HEK293 (cell line): ENCODE results near the gene SPECC1.

Experiments
- FEZF1 ChIP-seq: fragments of 450-650 bp; formaldehyde crosslinking; IDR thresholded peaks from 2 replicates; pipeline ENCODE4 v1.5.1; 2016; ENCODE audit warnings: missing biosample characterization, missing genetic modification characterization
- GLIS1 ChIP-seq: fragments of 450-650 bp; formaldehyde crosslinking; IDR thresholded peaks from 2 replicates; pipeline ENCODE4 v1.5.1; 2016; ENCODE audit warnings: missing biosample characterization, missing genetic modification characterization
- GLIS2 ChIP-seq: fragments of 450-650 bp; formaldehyde crosslinking; IDR thresholded peaks from 2 replicates; pipeline ENCODE4 v1.5.1; 2016; ENCODE audit warnings: missing biosample characterization, missing genetic modification characterization
- HOXC10 ChIP-seq: sonication (generic); formaldehyde crosslinking; IDR thresholded peaks from 2 replicates; pipeline ENCODE4 v1.8.1; 2023; ENCODE audit warnings: mild to moderate bottlenecking, missing genetic modification reagents
- KLF1 ChIP-seq: fragments of 450-650 bp; formaldehyde crosslinking; IDR thresholded peaks from 2 replicates; pipeline ENCODE4 v1.5.1; 2016; ENCODE audit warnings: missing biosample characterization, missing genetic modification characterization
- KLF10 ChIP-seq: fragments of 450-650 bp; IDR thresholded peaks from 2 replicates; pipeline ENCODE4 v1.5.1; 2018; ENCODE audit warnings: missing biosample characterization, mild to moderate bottlenecking, missing genetic modification characterization
- KLF16 ChIP-seq: fragments of 450-650 bp; formaldehyde crosslinking; IDR thresholded peaks from 2 replicates; pipeline ENCODE4 v1.5.1; 2017; ENCODE audit warnings: missing biosample characterization, missing genetic modification characterization
- OSR2 ChIP-seq: fragments of 450-650 bp; formaldehyde crosslinking; IDR thresholded peaks from 2 replicates; pipeline ENCODE4 v1.5.1; 2016; ENCODE audit warnings: missing biosample characterization, missing genetic modification characterization
- PRDM6 ChIP-seq: fragments of 450-650 bp; formaldehyde crosslinking; IDR thresholded peaks from 2 replicates; pipeline ENCODE4 v1.5.1; 2017; ENCODE audit warnings: missing biosample characterization, missing genetic modification characterization
- TRIM28 ChIP-seq: IDR thresholded peaks from 2 replicates; pipeline ENCODE4 v1.6.1; 2011; ENCODE audit warnings: low read length, control low read depth, borderline replicate concordance
- ZBTB10 ChIP-seq: fragments of 450-650 bp; formaldehyde crosslinking; IDR thresholded peaks from 2 replicates; pipeline ENCODE4 v1.5.1; 2016; ENCODE audit warnings: missing biosample characterization, missing genetic modification characterization
- ZBTB6 ChIP-seq: fragments of 450-650 bp; formaldehyde crosslinking; IDR thresholded peaks from 2 replicates; pipeline ENCODE4 v1.5.1; 2017; ENCODE audit warnings: missing biosample characterization, missing genetic modification characterization
- ZEB2 ChIP-seq: fragments of 450-650 bp; formaldehyde crosslinking; IDR thresholded peaks from 2 replicates; pipeline ENCODE4 v1.5.1; 2016; ENCODE audit warnings: missing biosample characterization, missing genetic modification characterization
- ZFP69B ChIP-seq: fragments of 450-650 bp; formaldehyde crosslinking; IDR thresholded peaks from 2 replicates; pipeline ENCODE4 v1.5.1; 2016; ENCODE audit warnings: missing biosample characterization, missing genetic modification characterization
- ZNF23 ChIP-seq: fragments of 450-650 bp; formaldehyde crosslinking; IDR thresholded peaks from 2 replicates; pipeline ENCODE4 v1.5.1; 2016; ENCODE audit warnings: missing biosample characterization, missing genetic modification characterization, borderline replicate concordance
- ZNF292 ChIP-seq: fragments of 450-650 bp; formaldehyde crosslinking; IDR thresholded peaks from 2 replicates; pipeline ENCODE4 v1.5.1; 2016; ENCODE audit warnings: low read depth, missing biosample characterization, missing genetic modification characterization, borderline replicate concordance
- ZNF335 ChIP-seq: fragments of 450-650 bp; formaldehyde crosslinking; conservative IDR thresholded peaks from 2 replicates; pipeline ENCODE4 v1.5.1; 2016; ENCODE audit warnings: missing biosample characterization, missing genetic modification characterization
- ZNF394 ChIP-seq: fragments of 450-650 bp; formaldehyde crosslinking; IDR thresholded peaks from 2 replicates; pipeline ENCODE4 v1.5.1; 2016; ENCODE audit warnings: missing biosample characterization, missing genetic modification characterization, mild to moderate bottlenecking, moderate library complexity, borderline replicate concordance
- ZNF426 ChIP-seq: fragments of 450-650 bp; formaldehyde crosslinking; IDR thresholded peaks from 2 replicates; pipeline ENCODE4 v1.5.1; 2017; ENCODE audit warnings: missing biosample characterization, missing genetic modification characterization, mild to moderate bottlenecking, inconsistent platforms, moderate library complexity
- ZNF48 ChIP-seq: fragments of 450-650 bp; formaldehyde crosslinking; IDR thresholded peaks from 2 replicates; pipeline ENCODE4 v1.5.1; 2016; ENCODE audit warnings: missing biosample characterization, missing genetic modification characterization
- ZNF510 ChIP-seq: fragments of 450-650 bp; formaldehyde crosslinking; IDR thresholded peaks from 2 replicates; pipeline ENCODE4 v1.5.1; 2018; ENCODE audit warnings: mild to moderate bottlenecking, missing genetic modification characterization, missing biosample characterization; ENCODE audit not compliant: insufficient replicate concordance
- ZNF529 ChIP-seq: fragments of 450-650 bp; formaldehyde crosslinking; IDR thresholded peaks from 2 replicates; pipeline ENCODE4 v1.5.1; 2017; ENCODE audit warnings: missing genetic modification characterization, missing biosample characterization; ENCODE audit not compliant: insufficient replicate concordance
- ZNF558 ChIP-seq: fragments of 450-650 bp; formaldehyde crosslinking; IDR thresholded peaks from 2 replicates; pipeline ENCODE4 v1.5.1; 2016; ENCODE audit warnings: missing biosample characterization, missing genetic modification characterization
- ZNF571 ChIP-seq: fragments of 450-650 bp; formaldehyde crosslinking; IDR thresholded peaks from 2 replicates; pipeline ENCODE4 v1.5.0; 2017; ENCODE audit warnings: missing biosample characterization, missing genetic modification characterization
- ZNF596 ChIP-seq: fragments of 450-650 bp; IDR thresholded peaks from 2 replicates; pipeline ENCODE4 v1.5.0; 2018; ENCODE audit warnings: missing biosample characterization, mild to moderate bottlenecking, missing genetic modification characterization, moderate library complexity
- ZNF624 ChIP-seq: fragments of 450-650 bp; formaldehyde crosslinking; IDR thresholded peaks from 2 replicates; pipeline ENCODE4 v1.5.1; 2017; ENCODE audit warnings: missing biosample characterization, missing genetic modification characterization
- ZNF645 ChIP-seq: fragments of 450-650 bp; formaldehyde crosslinking; IDR thresholded peaks from 2 replicates; pipeline ENCODE4; 2016; ENCODE audit warnings: missing biosample characterization, missing genetic modification characterization
- ZNF664 ChIP-seq: fragments of 450-650 bp; formaldehyde crosslinking; IDR thresholded peaks from 2 replicates; pipeline ENCODE4 v1.5.1; 2016; ENCODE audit warnings: missing biosample characterization, missing genetic modification characterization
- ZNF677 ChIP-seq: fragments of 450-650 bp; IDR thresholded peaks from 2 replicates; pipeline ENCODE4 v1.5.0; 2018; ENCODE audit warnings: missing biosample characterization, mild to moderate bottlenecking, missing genetic modification characterization, moderate library complexity
- ZNF701 ChIP-seq: fragments of 450-650 bp; formaldehyde crosslinking; IDR thresholded peaks from 2 replicates; pipeline ENCODE4 v1.5.1; 2016; ENCODE audit warnings: missing biosample characterization, missing genetic modification characterization
- ZNF747 ChIP-seq: fragments of 450-650 bp; formaldehyde crosslinking; IDR thresholded peaks from 2 replicates; pipeline ENCODE4 v1.5.1; 2016; ENCODE audit warnings: missing biosample characterization, missing genetic modification characterization
- ZNF776 ChIP-seq: fragments of 450-650 bp; formaldehyde crosslinking; IDR thresholded peaks from 2 replicates; pipeline ENCODE4 v1.5.0; 2017; ENCODE audit warnings: missing biosample characterization, missing genetic modification characterization, borderline replicate concordance
- ZSCAN4 ChIP-seq: fragments of 450-650 bp; formaldehyde crosslinking; IDR thresholded peaks from 2 replicates; pipeline ENCODE4 v1.5.1; 2017; ENCODE audit warnings: missing biosample characterization, missing genetic modification characterization
- ZXDB ChIP-seq: fragments of 450-650 bp; formaldehyde crosslinking; IDR thresholded peaks from 2 replicates; pipeline ENCODE4 v1.5.1; 2016; ENCODE audit warnings: missing biosample characterization, missing genetic modification characterization

SPECC1 gene

GRCh38 chr17:20156196-20157000 lies 147.2 kb downstream of the SPECC1 start (continued):
- TF ChIP-seq OSR2 (tag by site-specific recombination) (no peak), ZNF529 (tag by site-specific recombination) (no peak), ZNF335 (peak; percentile 80), ZNF664 (tag by site-specific recombination) (no peak), ZXDB (tag by site-specific recombination) (no peak), ZNF776 (no peak), ZBTB10 (tag by site-specific recombination) (no peak), ZNF510 (tag by site-specific recombination) (no peak), ZFP69B (tag by site-specific recombination) (no peak), ZNF701 (tag by site-specific recombination) (no peak), ZNF747 (tag by site-specific recombination) (no peak), GLIS2 (0 out of 2 replicates have a peak, but pooled peaks have one; percentile 44), ZNF48 (tag by site-specific recombination) (no peak), PRDM6 (no peak), GLIS1 (peak; percentile 77), ZBTB6 (no peak), ZNF426 (tag by site-specific recombination) (no peak), ZNF558 (tag by site-specific recombination) (no peak), ZNF394 (tag by site-specific recombination) (no peak), ZNF624 (tag by site-specific recombination) (no peak), ZNF677 (no peak), KLF10 (tag by site-specific recombination) (peak; percentile 0; the same call in 1 of the 2 replicates), ZNF23 (tag by site-specific recombination) (no peak), ZNF596 (tag by site-specific recombination) (no peak), FEZF1 (no peak), KLF1 (tag by site-specific recombination) (no peak), KLF16 (tag by site-specific recombination) (no peak), TRIM28 (no peak), ZSCAN4 (tag by site-specific recombination) (no peak), ZNF645 (tag by site-specific recombination) (no peak), ZNF571 (no peak), HOXC10 (CRISPR knock-in tag) (peak; percentile 72; the same call in 1 of the 2 replicates), ZNF292 (no peak), ZEB2 (tag by site-specific recombination) (no peak)
